IMR-90 (cell line): Measurements from ENCODE around the gene NUBPL. TPM values are rescaled to one million over a fixed set of nuclear protein-coding genes. Genes with fewer than 3 reads are reported as not detected.

Experiments
- ATAC-seq: fragments of 200-7000 bp; cut with Tn5 transposase; 2 replicates; pipeline ENCODE4 v1.9.1; 2020; ENCODE audit warnings: low read depth, mild to moderate bottlenecking, moderate library complexity
- BruUV-seq: library from RNA; stranded (reverse); fragments of 400-500 nt; replicated peaks from 2 replicates; lab custom pipeline; 2021; lab: Mats Ljungman, UMichigan
- CTCF ChIA-PET: fragments of 300-600 bp; formaldehyde crosslinking; extraction: SDS; loops from one replicate; lab custom pipeline; 2021; ENCODE audit warnings: antibody characterized with exemption; lab: Yijun Ruan, JAX
- POLR2A ChIA-PET: fragments of 300-600 bp; sonication (Branson Sonifier 250); formaldehyde crosslinking; loops from one replicate; lab custom pipeline; 2022; ENCODE audit warnings: antibody characterized with exemption; ENCODE audit not compliant: unreplicated experiment; lab: Charles Lee
- DNase-seq: peaks from one replicate; pipeline ENCODE4 v3.0.0; 2013
- H2AFZ ChIP-seq: replicated peaks from 2 replicates; pipeline ENCODE3; 2013; ENCODE audit warnings: low read length, mild to moderate bottlenecking; ENCODE audit not compliant: poor library complexity
- H2AK5ac ChIP-seq: 2 replicates; pipeline ENCODE4 v1.6.1; 2013; ENCODE audit warnings: low read depth, low read length, inconsistent platforms
- H2AK9ac ChIP-seq: replicated peaks from 2 replicates; pipeline ENCODE3; 2013; ENCODE audit warnings: mild to moderate bottlenecking, low read depth, low read length, moderate library complexity; ENCODE audit not compliant: poor library complexity
- H2BK120ac ChIP-seq: 2 replicates; pipeline ENCODE4 v1.6.1; 2013; ENCODE audit warnings: low read depth, low read length, inconsistent platforms
- H2BK15ac ChIP-seq: 3 replicates; pipeline ENCODE4 v1.6.1; 2013; ENCODE audit warnings: low read depth, low read length, inconsistent platforms
- H2BK20ac ChIP-seq: 2 replicates; pipeline ENCODE4 v1.6.1; 2013; ENCODE audit warnings: low read depth, mild to moderate bottlenecking, inconsistent platforms, low read length, moderate library complexity
- H2BK5ac ChIP-seq: 2 replicates; pipeline ENCODE4 v1.6.1; 2013; ENCODE audit warnings: mild to moderate bottlenecking, low read depth, low read length, inconsistent platforms; ENCODE audit not compliant: poor library complexity, severe bottlenecking
- H3K14ac ChIP-seq: replicated peaks from 2 replicates; pipeline ENCODE4 v1.6.1; 2013; ENCODE audit warnings: low read depth, low read length, inconsistent platforms
- H3K18ac ChIP-seq: 2 replicates; pipeline ENCODE4 v1.6.1; 2013; ENCODE audit warnings: low read depth, low read length, control low read depth
- H3K23ac ChIP-seq: 2 replicates; pipeline ENCODE4 v1.6.1; 2013; ENCODE audit warnings: low read depth, low read length, inconsistent platforms
- H3K27ac ChIP-seq: 2 replicates; pipeline ENCODE4 v1.5.1; 2013; ENCODE audit warnings: mild to moderate bottlenecking, control low read depth, low read length; ENCODE audit not compliant: insufficient read depth
- H3K27me3 ChIP-seq: 2 replicates; pipeline ENCODE4 v1.6.1; 2013; ENCODE audit warnings: low read length; ENCODE audit not compliant: control insufficient read depth, insufficient read depth
- H3K36me3 ChIP-seq: 2 replicates; pipeline ENCODE4 v1.6.1; 2013; ENCODE audit warnings: low read length, mixed read lengths; ENCODE audit not compliant: control insufficient read depth, insufficient read depth
- H3K4ac ChIP-seq: 2 replicates; pipeline ENCODE4 v1.6.1; 2013; ENCODE audit warnings: low read depth, low read length, inconsistent platforms
- H3K4me1 ChIP-seq: 2 replicates; pipeline ENCODE4 v1.6.1; 2013; ENCODE audit warnings: low read length, mixed read lengths; ENCODE audit not compliant: control insufficient read depth, insufficient read depth
- H3K4me2 ChIP-seq: 2 replicates; pipeline ENCODE4 v1.6.1; 2013; ENCODE audit warnings: low read depth, mild to moderate bottlenecking, control low read depth, low read length, moderate library complexity
- H3K4me3 ChIP-seq: 2 replicates; pipeline ENCODE4 v1.5.1; 2013; ENCODE audit warnings: low read depth, mild to moderate bottlenecking, control low read depth, low read length, moderate library complexity; ENCODE audit not compliant: insufficient read depth
- H3K56ac ChIP-seq: 2 replicates; pipeline ENCODE4 v1.6.1; 2013; ENCODE audit warnings: low read length, inconsistent platforms; ENCODE audit not compliant: insufficient read depth; ENCODE audit errors: extremely low read depth
- H3K79me1 ChIP-seq, 2 experiments: 2 replicates each; pipeline ENCODE4 v1.6.1; 2013; ENCODE audit warnings: low read length in 2 of 2, inconsistent platforms in 1 of 2, low read depth in 1 of 2
- H3K9ac ChIP-seq: 2 replicates; pipeline ENCODE4 v1.6.1; 2013; ENCODE audit warnings: low read depth, low read length, control low read depth
- H3K9me1 ChIP-seq: 2 replicates; pipeline ENCODE4 v1.6.1; 2013; ENCODE audit warnings: low read length, inconsistent platforms; ENCODE audit not compliant: insufficient read depth
- H3K9me3 ChIP-seq: 2 replicates; pipeline ENCODE4 v1.6.1; 2013; ENCODE audit warnings: low read length; ENCODE audit not compliant: control insufficient read depth, insufficient read depth
- H4K20me1 ChIP-seq: 2 replicates; pipeline ENCODE4 v1.6.1; 2013; ENCODE audit warnings: low read length, inconsistent platforms; ENCODE audit not compliant: insufficient read depth
- H4K5ac ChIP-seq: 2 replicates; pipeline ENCODE4 v1.6.1; 2013; ENCODE audit warnings: mild to moderate bottlenecking, low read depth, low read length, control low read depth
- H4K8ac ChIP-seq, 2 experiments: 2 replicates each; pipeline ENCODE4 v1.6.1; 2013; ENCODE audit warnings: low read depth in 2 of 2, low read length in 2 of 2, control low read depth in 1 of 2, inconsistent platforms in 1 of 2
- H4K91ac ChIP-seq: 2 replicates; pipeline ENCODE4 v1.6.1; 2013; ENCODE audit warnings: low read depth, low read length, inconsistent platforms; ENCODE audit not compliant: insufficient read depth
- BHLHE40 ChIP-seq: fragments of 150-350 bp; IDR thresholded peaks from 2 replicates; pipeline ENCODE4 v1.6.1; 2016; ENCODE audit warnings: mild to moderate bottlenecking, low read depth, low read length
- CEBPB ChIP-seq: IDR thresholded peaks from 2 replicates; pipeline ENCODE4 v1.6.1; 2012; ENCODE audit warnings: low read depth, low read length, improper control_type of control experiment
- CHD1 ChIP-seq: IDR thresholded peaks from 2 replicates; pipeline ENCODE4 v1.6.1; 2012; ENCODE audit warnings: low read depth, low read length, improper control_type of control experiment
- CTCF ChIP-seq: conservative IDR thresholded peaks from 2 replicates; pipeline ENCODE4 v1.5.1; 2012; ENCODE audit warnings: mild to moderate bottlenecking, low read depth, low read length, improper control_type of control experiment
- ELK1 ChIP-seq: fragments of 150-350 bp; IDR thresholded peaks from 2 replicates; pipeline ENCODE4 v1.6.1; 2016; ENCODE audit warnings: low read depth, mild to moderate bottlenecking, low read length, moderate library complexity, borderline replicate concordance
- MAFK ChIP-seq: IDR thresholded peaks from 2 replicates; pipeline ENCODE4 v1.6.1; 2012; ENCODE audit warnings: low read depth, low read length, improper control_type of control experiment
- MAZ ChIP-seq: IDR thresholded peaks from 2 replicates; pipeline ENCODE4 v1.6.1; 2012; ENCODE audit warnings: low read depth, mild to moderate bottlenecking, low read length, improper control_type of control experiment, moderate library complexity, borderline replicate concordance
- NFE2L2 ChIP-seq: fragments of 150-350 bp; IDR thresholded peaks from 2 replicates; pipeline ENCODE4 v1.6.1; 2016; ENCODE audit warnings: low read depth, mild to moderate bottlenecking, low read length
- POLR2A ChIP-seq: IDR thresholded peaks from 2 replicates; pipeline ENCODE4 v1.6.1; 2012; ENCODE audit warnings: mild to moderate bottlenecking, low read depth, low read length
- RAD21 ChIP-seq: IDR thresholded peaks from 2 replicates; pipeline ENCODE4 v1.6.1; 2012; ENCODE audit warnings: low read length, improper control_type of control experiment
- RFX5 ChIP-seq: IDR thresholded peaks from 2 replicates; pipeline ENCODE4 v1.8.0; 2012; ENCODE audit warnings: low read depth, mild to moderate bottlenecking, low read length, moderate library complexity
- WGBS, 2 experiments: methylation state at CpG; one replicate each; pipeline versions ENCODE4 v1.1.5 to v1.1.7; 2013; ENCODE audit warnings: missing lambda C conversion rate in 2 of 2; ENCODE audit not compliant: insufficient read length in 1 of 2; ENCODE audit errors: extremely low coverage in 2 of 2; 5-methylcytosine and 5-hydroxymethylcytosine counted together
- dilution Hi-C: fragments of 300-500 bp; cut with HindIII; formaldehyde crosslinking; loops from one replicate; pipeline ENCODE4 v1.14.3; 2018; ENCODE audit warnings: low sequenced_read_pairs; ENCODE audit not compliant: unreplicated experiment
- in situ Hi-C: fragments of 300-500 bp; cut with MboI; formaldehyde crosslinking; loops from 3 replicates; pipeline ENCODE4 v1.14.3; 2019; ENCODE audit warnings: low sequenced_read_pairs, inconsistent platforms, mixed read lengths
- intact Hi-C: fragments of 100-400 bp; cut with micrococcal nuclease; formaldehyde crosslinking; loops from 2 replicates; pipeline ENCODE4 v1.10.0; 2022
- polyA plus RNA-seq, 3 experiments: library from polyadenylated mRNA; depleted of rRNA; stranded (reverse); fragments of >200 nt; gene quantifications; 2 replicates each; pipeline ENCODE4 v1.2.3, GENCODE V29; 2012; ENCODE audit warnings: low replicate concordance in 1 of 3
- total RNA-seq: library from RNA; depleted of rRNA; stranded (reverse); fragments of >200 nt; gene quantifications from 2 replicates; pipeline ENCODE4 v1.2.3, GENCODE V29; 2012

NUBPL gene
- total and polyA plus RNA-seq, 2 of the 4 experiments (the other 2 are of a cell fraction): 5.4 to 11.5 TPM

- H3K56ac ChIP-seq: no peak overlapping the region
- H3K27me3 ChIP-seq: no peaks in the 10 kb centered on the region; the same call in 1 of the 2 replicates
- no peak overlapping the region for H3K9ac ChIP-seq
- H4K8ac ChIP-seq: peak overlapping the region in 1 of 2 experiments; percentile 20; a peak in 1 of 4 replicates
- peak overlapping the region; percentile 76; the same call in 1 of the 2 replicates for H3K14ac ChIP-seq
- peak overlapping the region; percentile 59 for H2AFZ ChIP-seq
- peaks cover 2% of the 10 kb centered on the region; the same call in 1 of the 2 replicates for H3K9me1 ChIP-seq
- no peaks in the 10 kb centered on the region for H4K20me1 ChIP-seq
- dilution Hi-C loops: no loop called here
- no peaks in the 10 kb centered on the region; the same call in 1 of the 2 replicates for H3K4me1 ChIP-seq
- CTCF ChIA-PET: interaction anchor here (0.6 kb wide), 1 partner anchor 436 kb away, joined by 3 read pairs; no protein-coding TSS in a partner anchor
- H2BK120ac ChIP-seq: peak overlapping the region; percentile 52; the same call in 1 of the 2 replicates
- no CpG with 5 or more reads among the region's 7 CpGs for WGBS, 2 experiments
- no peak overlapping the region for H4K5ac ChIP-seq
- DNase-seq (peak; percentile 40), ATAC-seq (peak; percentile 40; the same call in 1 of the 2 replicates)
- TF ChIP-seq CTCF (no peak), RAD21 (no peak), RFX5 (no peak), POLR2A (no peak), MAZ (no peak), ELK1 (no peak), NFE2L2 (no peak), CHD1 (no peak), MAFK (no peak), BHLHE40 (no peak), CEBPB (no peak)
- peak overlapping the region; percentile 55; the same call in 1 of the 2 replicates for H2BK20ac ChIP-seq
- H3K79me1 ChIP-seq: no peaks in the 10 kb centered on the region
- in situ Hi-C loops: no loop called here
- no peak overlapping the region for H3K4me3 ChIP-seq
- H3K27ac ChIP-seq: no peak overlapping the region
- H3K4ac ChIP-seq: no peak overlapping the region; the same call in 1 of the 2 replicates
- H2BK15ac ChIP-seq: no peak overlapping the region
- no peak overlapping the region for H2BK5ac ChIP-seq
- intact Hi-C loops: no loop called here
- no peaks in the 10 kb centered on the region for H3K9me3 ChIP-seq
- no peak overlapping the region for H4K91ac ChIP-seq
- POLR2A ChIA-PET: no interaction called here
- H2AK9ac ChIP-seq: no peak overlapping the region
- peak overlapping the region; percentile 25; the same call in 1 of the 2 replicates for H3K4me2 ChIP-seq
- no TSS peak for BruUV-seq
- no peaks in the 10 kb centered on the region for H3K36me3 ChIP-seq
- peak overlapping the region; percentile 62; the same call in 1 of the 2 replicates for H3K18ac ChIP-seq
- H3K23ac ChIP-seq: no peak overlapping the region
- no peak overlapping the region for H2AK5ac ChIP-seq
These were observed 31.1 kb upstream of the NUBPL start for GRCh38 chr14:31530136-31530535.
